DMS53 treated with DMSO at 0.1 percent for 48 hours (cell line): ENCODE results near the gene SLC25A21.

Experiments used
- DNase-seq: peaks from one replicate; lab custom pipeline; 2025; ENCODE audit not compliant: unreplicated experiment; lab: John Stamatoyannopoulos, UW

The SLC25A21 gene

DNA sequence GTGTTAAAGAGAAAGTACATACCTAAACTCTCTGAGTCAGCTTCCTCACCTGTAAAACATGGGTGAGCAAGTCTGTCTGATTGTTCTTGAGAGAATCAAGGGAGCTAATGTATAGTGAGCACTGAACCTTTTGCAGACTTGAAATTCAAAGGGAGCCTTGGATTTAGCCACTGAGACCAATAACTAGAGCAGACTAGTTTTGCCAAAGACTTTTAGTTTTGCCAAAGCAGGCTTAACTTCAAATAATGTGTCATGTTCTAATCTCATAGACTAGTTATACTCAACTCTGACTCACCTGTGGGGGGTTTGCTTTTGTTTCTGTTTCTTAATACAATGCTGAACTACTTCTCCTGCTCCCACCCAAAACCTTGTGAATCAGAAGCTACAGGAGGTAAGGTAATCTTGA is 123.7 kb downstream of the SLC25A21 start:
- no peak for DNase-seq

DNA sequence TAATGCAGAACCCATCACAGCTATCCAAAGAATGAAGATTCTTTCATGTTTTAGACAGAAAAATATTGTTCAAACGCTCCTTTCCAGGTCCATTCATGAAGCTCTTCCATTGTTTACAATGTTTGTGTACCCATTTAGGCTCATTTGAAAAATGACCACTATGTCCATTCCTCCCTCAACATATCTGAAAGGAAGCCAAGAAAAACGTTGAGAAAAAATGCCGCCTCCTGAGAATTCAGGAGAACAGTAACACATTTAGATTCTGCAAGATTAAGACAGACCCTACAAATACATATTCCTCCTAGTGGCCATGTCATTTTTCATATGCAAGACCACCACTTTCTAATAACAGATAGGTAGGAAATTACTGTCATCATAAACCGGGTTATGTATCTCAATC is 124.4 kb downstream of the SLC25A21 start:
- no peak for DNase-seq

DNA sequence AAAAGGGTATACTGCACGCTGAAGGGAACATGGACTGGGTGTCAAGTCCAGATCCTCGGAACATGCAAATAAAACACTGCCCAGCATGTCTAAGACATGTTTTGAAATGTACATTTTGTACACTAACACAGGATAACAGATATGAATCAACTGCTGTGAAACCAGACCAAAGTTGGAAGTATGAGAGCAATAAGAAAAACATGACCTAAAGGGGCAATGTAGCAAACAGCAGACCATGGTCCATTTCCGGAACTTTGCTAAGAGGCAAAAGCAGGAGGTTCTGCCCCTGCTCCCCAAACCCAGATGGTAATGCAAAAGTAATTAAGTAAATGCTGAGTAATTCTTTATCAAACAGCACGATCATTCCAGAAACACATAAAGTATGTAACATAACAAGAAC is 125.2 kb downstream of the SLC25A21 start:
- no peak for DNase-seq

DNA sequence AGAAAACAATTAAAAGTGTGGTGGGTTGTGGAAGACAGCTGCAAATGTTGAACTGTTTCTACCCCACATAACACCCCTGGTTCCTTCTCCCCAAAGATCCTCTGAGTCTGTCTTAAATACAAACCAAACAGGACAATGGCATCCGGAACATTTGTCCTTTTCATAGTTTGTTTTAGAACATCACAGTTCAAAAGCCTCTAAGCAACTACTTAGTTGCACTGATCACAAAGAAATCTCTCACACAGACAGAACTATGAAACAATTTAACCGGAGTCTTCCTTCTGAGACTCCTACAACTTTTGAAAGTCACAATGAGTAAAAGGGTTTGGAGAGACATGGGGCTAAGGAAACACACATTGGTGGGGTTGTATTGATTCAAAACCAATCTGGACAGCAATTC is 125.6 kb downstream of the SLC25A21 start:
- DNase-seq = no peak

DNA sequence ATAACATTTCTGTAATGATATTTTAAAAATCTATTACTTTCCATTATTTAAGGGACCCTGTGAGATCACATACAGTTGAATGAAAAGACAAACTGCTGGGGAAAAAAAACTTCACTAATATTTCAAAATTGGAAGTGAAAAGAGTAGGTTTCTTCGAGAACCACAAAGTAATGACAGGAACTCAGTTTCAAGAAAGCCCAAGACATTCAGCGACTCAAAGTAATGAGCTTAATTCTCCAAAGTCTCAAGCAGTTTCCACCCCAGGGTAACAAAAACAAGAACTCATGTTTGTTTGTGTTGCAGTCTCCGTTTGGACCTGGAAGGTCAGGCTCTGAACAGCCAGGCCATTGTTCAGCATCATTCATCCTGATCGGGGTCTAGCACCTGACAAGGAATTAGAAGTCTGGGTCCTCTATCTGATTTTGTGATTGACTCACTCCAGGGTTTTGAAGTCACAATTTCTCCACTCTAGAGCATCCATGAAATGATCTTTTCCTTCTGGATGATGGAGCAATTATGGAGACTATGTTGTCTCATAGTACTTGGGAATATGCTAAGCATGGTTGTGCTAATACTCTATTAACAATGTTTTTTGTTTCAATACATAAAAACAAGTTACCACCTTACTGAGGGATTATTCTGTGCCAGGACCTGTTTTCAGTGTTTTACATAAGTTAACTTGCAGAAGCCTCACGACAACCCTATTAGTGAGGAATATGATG is 126.9 kb downstream of the SLC25A21 start:
- no peak for DNase-seq

DNA sequence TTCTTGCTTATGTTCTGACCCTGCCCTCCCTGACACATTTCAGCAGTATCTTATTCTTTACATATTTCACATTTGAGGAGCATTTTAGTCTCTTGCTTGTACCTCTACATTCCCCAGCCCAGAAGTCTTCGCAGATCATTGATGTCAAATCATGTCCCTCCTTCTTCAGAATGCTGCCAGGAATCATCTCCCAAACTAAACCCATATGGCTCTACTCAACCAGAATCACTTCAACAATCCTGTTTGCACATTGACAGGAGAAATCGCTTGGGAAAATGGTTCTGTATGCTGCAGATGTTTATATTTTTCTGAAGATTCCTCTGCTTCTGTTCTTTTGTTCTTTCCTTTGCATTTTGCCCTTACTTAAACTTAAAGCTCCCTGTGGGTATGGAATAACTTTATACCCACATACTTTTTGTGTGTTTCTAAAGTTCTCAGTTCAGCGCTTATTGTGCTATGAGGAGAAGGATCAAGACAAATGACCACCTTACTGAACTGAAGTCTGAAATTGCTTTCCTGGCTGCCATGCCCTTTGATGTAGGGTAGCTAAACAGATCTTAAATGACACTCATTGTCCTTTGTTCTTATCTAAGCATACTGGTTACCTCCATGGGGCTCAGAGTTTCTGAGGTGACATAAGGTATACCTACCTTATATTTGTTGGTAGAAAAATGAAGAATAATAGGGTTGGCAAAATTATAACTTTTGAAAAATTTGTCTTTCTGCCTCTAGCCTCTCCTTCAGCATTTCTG is 134.6 kb downstream of the SLC25A21 start:
- DNase-seq = no peak

DNA sequence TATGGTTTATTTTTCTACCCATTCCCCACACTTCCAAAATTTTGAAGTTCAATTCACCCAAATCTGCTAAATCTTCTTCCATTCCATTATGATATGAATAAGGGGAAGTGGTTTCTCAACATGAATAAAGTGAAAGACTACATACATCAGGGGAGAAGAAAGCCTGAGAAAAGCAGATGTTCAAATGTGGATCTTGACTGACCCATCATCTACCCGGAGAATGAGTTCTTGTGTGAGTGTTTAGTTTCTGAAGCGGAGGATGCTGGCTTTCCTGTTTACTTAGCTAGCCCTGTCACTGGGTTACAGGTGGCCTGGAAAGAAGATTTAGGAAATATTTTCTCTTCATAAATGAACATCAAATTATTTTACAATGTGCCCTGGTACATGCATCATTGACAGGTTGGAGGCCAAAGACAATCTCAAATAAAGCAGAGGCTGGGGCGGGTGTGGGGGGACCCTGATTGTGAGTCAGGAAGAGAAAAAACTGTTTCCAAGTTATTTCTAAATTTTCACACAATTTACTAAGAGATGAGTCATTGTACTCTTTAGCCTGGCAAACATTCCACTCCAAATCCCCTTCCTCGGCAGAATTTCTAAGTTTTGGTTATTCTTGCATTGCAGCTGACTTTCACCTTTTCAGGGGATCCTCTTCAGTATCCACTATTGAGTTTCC is 135.6 kb downstream of the SLC25A21 start:
- no peak for DNase-seq

DNA sequence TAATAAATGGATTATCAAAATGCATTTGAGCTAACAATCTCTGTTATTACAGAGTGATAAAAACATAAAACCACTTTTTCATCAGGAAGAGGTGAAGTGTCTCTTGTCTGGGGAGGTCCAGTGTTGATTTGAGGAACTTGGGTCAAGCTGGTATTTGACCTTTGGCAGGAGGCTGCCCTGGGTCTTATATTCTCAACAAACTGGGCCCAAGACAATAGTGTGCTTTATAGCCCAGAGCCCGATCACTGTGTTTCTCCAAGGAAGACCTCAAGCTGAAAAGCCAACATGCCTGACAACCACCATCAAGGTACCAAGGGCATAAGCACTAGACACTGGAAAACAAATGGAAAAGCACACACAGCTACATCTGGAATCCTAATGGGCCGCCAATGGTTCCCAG is 137.0 kb downstream of the SLC25A21 start:
- DNase-seq = no peak

DNA sequence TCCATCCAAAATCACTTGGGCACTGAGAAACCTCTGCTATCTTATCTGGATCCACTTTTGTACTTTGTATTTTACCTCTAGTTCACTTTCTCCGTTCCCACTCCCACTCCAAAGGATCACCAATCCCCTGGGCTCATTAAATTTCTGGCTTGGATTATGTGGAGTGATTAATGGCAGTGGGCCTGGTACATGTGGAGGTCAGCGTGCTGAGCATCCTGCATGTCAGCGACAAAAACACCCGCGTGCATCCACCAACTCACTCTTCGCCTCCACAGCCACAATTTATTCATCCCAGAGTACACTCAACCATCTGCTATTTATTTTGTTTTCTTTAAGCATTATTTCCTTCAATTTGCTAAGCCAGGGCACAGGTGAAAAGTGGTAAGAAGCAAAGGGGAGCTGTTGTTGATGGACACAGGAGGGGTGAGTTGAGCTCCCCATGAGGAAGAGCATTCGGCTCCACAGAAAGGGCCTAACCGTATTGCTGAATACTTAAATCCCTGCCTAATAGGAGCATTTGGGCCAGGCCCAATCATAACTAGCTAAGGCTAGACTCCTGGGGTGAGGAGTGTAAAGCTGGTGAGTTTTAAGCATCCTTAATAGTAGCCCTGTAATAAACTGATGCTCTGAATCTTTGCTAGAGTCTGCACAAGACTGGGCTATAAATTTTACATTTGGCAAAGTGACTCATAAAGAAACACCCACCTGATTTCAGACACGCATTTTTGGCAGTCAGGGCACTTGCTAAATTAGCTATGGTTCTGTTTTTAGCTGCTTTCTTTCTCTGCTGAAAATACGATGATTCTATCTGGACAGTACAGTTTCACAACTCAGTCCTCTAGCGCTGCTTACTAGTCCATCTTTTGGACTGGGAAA is 137.8 kb downstream of the SLC25A21 start:
- no peak for DNase-seq

DNA sequence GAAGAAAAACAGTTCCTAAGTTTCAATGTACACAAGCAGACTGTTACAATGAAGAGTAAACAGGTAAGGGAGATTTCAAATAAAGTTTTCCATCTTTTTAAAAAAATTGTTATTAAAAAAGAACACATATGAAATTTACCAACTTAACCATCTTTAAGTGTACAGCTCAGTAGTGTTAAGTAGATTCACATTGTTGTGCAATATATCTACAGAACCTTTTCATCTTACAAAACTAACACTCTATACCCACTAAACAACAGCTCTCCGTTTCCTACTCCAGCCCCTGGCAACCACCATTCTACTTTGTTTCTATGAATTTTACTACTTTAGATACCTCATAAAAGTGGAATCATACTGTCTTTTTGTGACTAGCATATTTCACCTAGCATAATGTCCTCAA is 139.5 kb downstream of the SLC25A21 start:
- no peak for DNase-seq

DNA sequence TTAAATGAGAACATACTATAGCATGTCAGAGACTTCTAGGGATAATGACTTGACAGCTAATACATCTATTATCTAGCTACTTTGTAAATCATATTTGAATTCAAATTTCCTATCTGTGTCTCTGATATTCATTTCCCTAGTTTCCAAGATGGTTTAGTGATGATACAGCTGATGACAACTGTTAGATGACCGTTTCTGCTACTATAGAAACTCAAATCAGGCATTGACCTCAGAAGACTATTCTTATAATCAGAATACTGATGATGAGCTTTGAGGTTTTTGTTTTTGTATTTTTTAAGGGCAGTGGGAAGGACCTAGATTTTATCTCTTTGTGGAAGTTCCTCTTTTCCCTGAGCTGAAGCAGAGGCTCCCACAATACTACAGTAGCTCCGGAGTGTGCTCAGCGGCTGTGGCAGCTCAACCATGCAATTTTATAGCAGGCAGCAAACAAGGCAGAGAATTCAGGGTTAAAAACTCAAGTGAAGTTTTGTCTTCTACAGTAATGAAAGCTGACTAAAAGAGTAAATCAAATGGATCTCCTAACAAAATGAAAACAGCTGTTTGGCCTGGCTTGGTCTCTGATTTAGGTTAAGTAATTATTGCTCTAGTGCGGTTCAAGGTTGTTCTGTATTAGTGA is 145.1 kb downstream of the SLC25A21 start:
- no peak for DNase-seq

DNA sequence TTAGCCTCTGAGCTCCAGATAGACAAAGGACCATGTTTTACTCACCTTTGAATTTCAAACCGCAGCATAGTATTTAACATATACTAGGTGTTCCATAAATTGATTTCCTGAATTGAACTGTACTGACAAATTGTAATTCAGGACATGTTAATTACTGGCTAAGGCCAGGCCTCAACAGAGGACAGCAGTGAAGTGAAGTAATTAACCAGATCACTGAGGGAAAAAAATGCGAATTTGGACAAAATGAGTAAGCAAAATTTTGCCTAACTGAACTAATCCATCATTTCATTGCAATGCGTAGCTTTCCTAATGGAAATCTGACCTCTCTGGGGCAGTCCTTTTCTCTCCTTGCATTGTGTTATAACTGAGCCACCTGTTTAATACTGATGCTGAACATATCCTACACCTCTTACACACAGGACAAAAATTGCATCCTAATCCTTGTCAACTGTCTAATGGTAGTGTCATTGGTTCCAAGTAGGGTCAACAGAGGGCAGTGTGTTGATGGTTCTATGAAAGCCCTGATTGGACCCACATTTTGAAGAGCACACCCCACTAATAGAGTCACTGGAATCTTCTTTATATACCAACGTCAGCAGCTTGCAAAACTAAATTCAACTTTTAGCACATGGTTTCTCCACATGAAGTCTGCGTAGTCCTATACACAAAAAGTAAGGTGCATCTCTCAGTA is 148.4 kb downstream of the SLC25A21 start:
- DNase-seq = no peak

DNA sequence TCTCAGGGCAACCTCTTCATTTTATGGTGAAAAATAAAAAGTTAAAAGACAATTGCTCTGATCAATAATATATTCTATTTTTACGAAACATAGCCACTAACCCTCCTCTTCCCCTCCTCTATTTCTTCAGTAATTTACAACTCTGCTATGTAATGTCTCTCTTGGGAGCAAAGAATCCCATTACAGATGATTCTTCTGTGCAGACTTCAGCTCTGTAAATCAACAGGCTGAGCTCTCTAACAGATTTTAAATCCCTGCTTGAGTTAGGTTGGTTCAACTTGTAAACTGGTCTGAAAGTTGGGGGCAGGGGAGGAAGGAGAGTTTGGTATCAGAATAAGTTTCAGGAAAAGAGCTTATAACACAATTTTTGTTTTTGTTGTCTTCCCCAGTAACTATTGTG is 151.0 kb downstream of the SLC25A21 start:
- DNase-seq = no peak

DNA sequence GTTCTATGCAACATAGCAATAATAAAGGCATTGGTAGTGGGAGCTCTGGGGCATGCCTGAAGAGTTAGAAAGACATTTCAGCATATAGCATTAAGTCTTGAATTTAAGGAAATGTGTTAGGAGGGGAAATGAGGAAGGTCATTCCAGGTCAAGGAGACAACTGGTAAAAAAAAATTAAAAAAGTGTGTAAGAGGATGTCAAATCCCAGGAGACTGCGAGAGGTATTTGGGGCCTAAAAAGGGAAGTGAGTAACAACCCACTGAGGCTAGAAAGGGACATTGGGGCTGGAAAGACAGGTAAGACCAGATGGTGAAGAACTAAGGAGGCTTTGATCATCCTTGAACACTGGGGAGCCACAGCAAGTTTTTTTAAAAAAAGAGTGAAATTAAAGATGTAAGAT is 152.9 kb downstream of the SLC25A21 start:
- no peak for DNase-seq

DNA sequence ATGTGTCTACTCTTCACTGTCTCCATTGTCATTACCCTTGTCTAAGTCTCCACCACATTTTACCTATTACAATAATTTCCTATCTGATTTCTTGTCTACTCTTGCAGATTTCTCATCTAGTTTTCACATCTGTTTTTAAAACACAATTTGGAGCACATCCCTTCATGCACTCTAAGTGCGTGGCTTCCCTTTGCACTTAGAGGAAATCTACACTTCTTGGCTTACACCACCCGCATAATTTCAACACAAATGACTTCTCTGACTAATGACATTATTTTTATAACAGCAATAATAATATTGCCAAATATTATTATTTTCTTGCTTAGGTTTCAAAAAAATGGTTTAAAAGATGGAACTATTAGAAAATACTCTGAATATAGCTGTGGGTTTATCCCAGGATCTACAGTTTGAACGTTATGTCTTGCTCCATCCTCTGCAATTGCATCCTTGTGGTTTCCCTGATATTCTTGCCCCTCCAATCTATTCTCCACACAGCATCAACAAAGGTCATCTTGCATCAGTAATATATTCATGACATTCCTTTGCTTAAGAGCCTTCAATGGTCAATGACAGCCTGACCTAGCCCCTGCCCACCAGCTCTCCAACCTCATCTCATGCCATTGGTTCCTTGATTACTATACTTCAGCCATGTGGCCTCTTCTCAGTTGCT is 153.7 kb downstream of the SLC25A21 start:
- no peak for DNase-seq

DNA sequence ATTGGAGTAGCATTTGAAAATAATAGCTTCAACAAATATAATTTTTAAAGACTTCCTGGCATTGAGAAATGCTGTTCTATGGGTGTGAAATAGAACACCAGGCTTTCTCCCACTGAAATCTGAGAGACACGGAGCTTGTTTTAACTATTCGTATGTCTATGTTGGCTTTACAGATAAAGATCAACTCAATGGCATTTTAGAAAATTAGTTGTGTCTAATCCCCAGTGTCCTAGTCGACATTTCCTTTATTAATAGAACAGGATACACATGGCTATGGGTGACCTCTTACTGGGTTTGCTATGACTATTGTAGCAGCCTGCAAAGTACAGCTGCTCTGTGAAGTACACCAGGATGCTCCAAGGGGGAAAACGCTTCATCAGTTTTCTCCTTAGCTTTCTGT is 159.3 kb downstream of the SLC25A21 start:
- DNase-seq = no peak

DNA sequence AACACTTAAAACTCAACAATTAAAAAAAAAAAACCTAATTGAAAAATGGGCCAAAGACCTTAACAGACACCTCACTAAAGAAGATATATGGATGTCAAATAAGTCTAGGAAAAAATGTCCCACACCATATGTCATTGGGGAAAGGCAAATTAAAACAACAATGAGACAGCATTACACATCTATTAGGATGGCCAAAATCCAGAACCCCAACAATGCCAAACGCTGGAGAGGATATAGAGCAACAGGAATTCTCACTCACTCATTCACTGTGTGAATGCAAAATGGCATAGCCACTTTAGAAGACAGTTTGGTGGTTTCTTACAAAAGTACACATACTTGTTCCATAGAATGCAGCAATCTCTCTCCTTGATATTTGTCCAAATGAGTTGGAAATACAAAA is 173.7 kb downstream of the SLC25A21 start:
- no peak for DNase-seq

DNA sequence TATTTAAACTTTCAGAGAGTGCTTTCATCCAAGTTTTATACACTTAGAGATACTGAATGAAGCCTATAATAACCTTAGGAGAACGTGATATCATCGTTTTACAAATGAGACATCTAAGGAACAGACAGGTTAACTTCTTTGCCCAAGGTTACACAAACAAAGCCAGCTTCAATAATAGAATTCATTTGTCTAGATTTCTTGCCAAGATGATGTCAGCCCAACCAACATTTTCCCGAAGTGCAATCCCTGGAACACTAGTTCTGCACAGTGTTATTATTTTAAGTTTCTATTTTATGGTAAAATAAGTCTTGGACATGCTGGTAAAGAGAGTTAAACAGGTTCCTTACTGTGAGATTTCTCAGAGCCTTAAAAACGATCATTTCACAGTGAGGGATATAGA is 174.6 kb downstream of the SLC25A21 start:
- DNase-seq = no peak

DNA sequence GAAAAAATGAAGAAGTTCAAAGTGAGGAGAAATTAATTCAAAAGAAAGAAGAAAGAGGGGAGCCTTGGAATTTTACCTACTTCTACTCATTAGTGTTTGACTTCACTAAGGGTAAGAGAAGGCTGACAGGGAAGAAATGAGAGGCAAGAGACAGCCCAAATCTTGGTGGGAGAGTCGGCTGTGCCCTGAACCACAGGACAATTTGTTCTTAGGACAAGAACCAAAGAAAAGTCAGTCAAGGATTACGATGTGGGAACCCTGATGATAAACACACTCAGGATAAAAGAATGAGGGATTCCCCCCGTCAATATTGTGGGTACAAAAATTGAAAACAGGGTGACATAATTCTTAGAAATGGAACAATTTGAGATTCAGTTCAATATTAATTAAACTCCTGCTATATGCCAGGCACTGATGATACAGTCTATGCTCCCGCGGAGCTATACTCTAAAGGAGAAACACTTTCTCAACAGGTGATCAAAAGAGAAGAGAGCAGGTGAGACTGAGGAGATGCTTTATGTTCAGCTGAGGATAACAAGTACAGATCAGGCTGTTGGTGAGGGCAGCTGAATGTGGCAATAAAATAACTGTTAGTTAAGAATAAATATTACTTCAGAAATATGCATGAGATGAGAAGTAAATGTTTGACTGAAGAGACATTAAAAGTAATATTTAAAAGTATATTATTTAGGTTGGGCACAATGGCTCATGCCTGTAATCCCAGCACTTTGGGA is 175.4 kb downstream of the SLC25A21 start:
- DNase-seq = no peak
